ENCODE measurements around the gene TIFAB.

TIFAB gene

DNA sequence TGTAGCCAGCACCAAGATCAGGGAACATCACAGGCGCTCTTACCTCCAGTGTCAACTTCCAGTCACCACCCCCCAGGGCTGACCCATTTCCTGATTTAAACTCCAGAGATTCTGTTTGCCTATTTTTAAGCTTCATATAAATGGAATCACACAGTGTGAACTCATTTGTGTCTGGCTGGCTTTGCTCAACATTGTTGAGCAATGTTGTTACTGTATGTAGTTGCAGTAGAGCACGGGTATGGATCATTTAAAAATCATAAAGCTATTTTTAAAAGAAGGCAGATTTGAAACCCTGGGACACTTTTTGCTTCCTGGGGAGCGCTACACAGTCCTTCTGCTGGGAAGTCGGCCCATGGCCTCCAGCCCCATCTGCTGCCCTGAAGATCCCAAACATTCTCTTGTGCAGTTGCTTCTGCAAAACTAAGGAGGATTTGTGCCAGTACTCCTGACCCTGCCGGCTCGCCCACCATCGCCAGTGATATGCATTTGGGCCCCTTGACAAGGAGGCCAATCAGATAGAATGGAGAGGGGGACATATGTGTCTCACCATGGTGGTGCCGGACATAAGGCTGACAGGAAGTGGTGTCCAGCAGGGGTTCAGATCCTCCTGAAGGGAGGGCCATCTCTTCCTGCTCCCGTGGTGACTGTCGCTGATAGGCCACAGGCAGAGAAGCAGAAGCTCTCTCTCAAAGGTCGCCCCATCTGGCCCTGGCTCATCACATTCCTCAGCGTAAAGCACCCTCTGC, 18.3 kb downstream of the TIFAB start:
- H3K4me3 ChIP-seq (ENCODE audit: low read depth in 1 of 2, low read length in 2 of 2), result no peak overlapping the region
- H3K79me2 ChIP-seq (ENCODE audit: insufficient read depth, low read length), result no peaks in the 10 kb centered on the region
- H3K9me3 ChIP-seq (ENCODE audit: insufficient read depth, low read length, severe bottlenecking), result peaks cover 2% of the 10 kb centered on the region
- H3K27me3 ChIP-seq (ENCODE audit: insufficient read depth, low read length, poor library complexity), result no peaks in the 10 kb centered on the region
- no peak overlapping the region for H3K27ac ChIP-seq (ENCODE audit: low read length)
- H3K9ac ChIP-seq (ENCODE audit: low read depth, low read length), result no peak overlapping the region
- no peak overlapping the region for H3K4me2 ChIP-seq (ENCODE audit: insufficient read depth, low read length)
- no peaks in the 10 kb centered on the region for H3K36me3 ChIP-seq (ENCODE audit: insufficient read depth, low read length)
- H2AFZ ChIP-seq (ENCODE audit: low read depth, low read length), result no peak overlapping the region
- ATAC-seq (ENCODE audit: insufficient read depth, low read depth), result no peak
- TF ChIP-seq, protein P1, sequence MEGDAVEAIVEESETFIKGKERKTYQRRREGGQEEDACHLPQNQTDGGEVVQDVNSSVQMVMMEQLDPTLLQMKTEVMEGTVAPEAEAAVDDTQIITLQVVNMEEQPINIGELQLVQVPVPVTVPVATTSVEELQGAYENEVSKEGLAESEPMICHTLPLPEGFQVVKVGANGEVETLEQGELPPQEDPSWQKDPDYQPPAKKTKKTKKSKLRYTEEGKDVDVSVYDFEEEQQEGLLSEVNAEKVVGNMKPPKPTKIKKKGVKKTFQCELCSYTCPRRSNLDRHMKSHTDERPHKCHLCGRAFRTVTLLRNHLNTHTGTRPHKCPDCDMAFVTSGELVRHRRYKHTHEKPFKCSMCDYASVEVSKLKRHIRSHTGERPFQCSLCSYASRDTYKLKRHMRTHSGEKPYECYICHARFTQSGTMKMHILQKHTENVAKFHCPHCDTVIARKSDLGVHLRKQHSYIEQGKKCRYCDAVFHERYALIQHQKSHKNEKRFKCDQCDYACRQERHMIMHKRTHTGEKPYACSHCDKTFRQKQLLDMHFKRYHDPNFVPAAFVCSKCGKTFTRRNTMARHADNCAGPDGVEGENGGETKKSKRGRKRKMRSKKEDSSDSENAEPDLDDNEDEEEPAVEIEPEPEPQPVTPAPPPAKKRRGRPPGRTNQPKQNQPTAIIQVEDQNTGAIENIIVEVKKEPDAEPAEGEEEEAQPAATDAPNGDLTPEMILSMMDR (IDR thresholded peaks at IDR 0.05; ENCODE audit: borderline replicate concordance, extremely low read depth, low read length, poor library complexity, severe bottlenecking), result no peak
- TF ChIP-seq EZH2 (IDR thresholded peaks at IDR 0.05; ENCODE audit: borderline replicate concordance, low read depth, low read length, severe bottlenecking), result no peak
- no peaks in the 10 kb centered on the region for H3K4me1 ChIP-seq (ENCODE audit: insufficient read depth, low read length)
- H4K20me1 ChIP-seq (ENCODE audit: insufficient read depth, low read length), result no peaks in the 10 kb centered on the region
- DNase-seq, result peak; percentile 2

DNA sequence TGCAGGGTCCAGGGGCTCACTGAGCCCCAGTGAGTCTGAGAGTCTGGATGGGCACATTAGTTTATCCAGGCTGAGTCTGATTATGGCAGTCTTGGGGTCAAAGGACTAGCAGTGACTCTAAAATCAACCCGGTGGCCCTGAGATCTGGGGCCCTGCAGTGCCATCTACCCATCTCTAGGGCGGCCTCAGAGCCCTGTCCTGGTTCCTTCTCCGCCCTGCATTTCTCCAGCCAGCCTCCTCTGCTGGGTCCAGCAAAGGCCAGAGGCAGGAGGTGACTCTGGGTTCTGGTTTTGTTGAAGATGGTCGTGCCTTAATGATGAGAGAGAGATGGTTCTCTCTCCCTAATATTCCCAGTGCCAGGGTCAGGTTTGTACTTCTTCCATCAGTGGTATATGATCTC, 20.0 kb downstream of the TIFAB start:
- H2AFZ ChIP-seq (ENCODE audit: low read depth, low read length), result no peak overlapping the region
- H4K20me1 ChIP-seq (ENCODE audit: insufficient read depth, low read length), result no peaks in the 10 kb centered on the region
- no peak overlapping the region for H3K27ac ChIP-seq (ENCODE audit: low read length)
- H3K4me1 ChIP-seq (ENCODE audit: insufficient read depth, low read length), result peaks cover 2% of the 10 kb centered on the region; the same call in 1 of the 2 replicates
- no peak overlapping the region for H3K4me2 ChIP-seq (ENCODE audit: insufficient read depth, low read length)
- H3K27me3 ChIP-seq (ENCODE audit: insufficient read depth, low read length, poor library complexity), result no peaks in the 10 kb centered on the region
- TF ChIP-seq EZH2 (IDR thresholded peaks at IDR 0.05; ENCODE audit: borderline replicate concordance, low read depth, low read length, severe bottlenecking), result no peak
- TF ChIP-seq, protein P1 (IDR thresholded peaks at IDR 0.05; ENCODE audit: borderline replicate concordance, extremely low read depth, low read length, poor library complexity, severe bottlenecking), result no peak
- no peaks in the 10 kb centered on the region for H3K36me3 ChIP-seq (ENCODE audit: insufficient read depth, low read length)
- no peaks in the 10 kb centered on the region for H3K79me2 ChIP-seq (ENCODE audit: insufficient read depth, low read length)
- ATAC-seq (ENCODE audit: insufficient read depth, low read depth), result no peak
- H3K4me3 ChIP-seq (ENCODE audit: low read depth in 1 of 2, low read length in 2 of 2), result no peak overlapping the region
- peaks cover 10% of the 10 kb centered on the region for H3K9me3 ChIP-seq (ENCODE audit: insufficient read depth, low read length, severe bottlenecking)
- peak; percentile 1 for DNase-seq
- no peak overlapping the region for H3K9ac ChIP-seq (ENCODE audit: low read depth, low read length)

DNA sequence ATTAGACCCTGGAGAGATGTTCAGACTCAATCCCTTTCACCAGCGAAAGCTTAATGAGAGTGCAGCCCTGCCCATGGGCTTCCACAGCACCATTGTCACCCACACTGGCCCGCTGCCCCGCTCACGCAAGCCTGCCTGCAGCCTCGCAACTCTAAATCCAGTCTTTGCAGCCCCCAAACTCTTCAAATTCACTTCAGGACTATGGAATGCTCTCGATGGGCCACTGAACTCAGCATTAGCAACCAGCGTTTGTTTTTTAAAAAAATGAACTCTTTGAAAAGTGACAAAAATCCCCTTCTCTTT, 22.1 kb downstream of the TIFAB start:
- H3K4me2 ChIP-seq (ENCODE audit: insufficient read depth, low read length), result no peak overlapping the region
- ATAC-seq (ENCODE audit: insufficient read depth, low read depth) (no peak), DNase-seq (no peak)
- H3K9ac ChIP-seq (ENCODE audit: low read depth, low read length), result no peak overlapping the region
- H3K79me2 ChIP-seq (ENCODE audit: insufficient read depth, low read length), result no peaks in the 10 kb centered on the region
- H3K27ac ChIP-seq (ENCODE audit: low read length), result no peak overlapping the region
- no peaks in the 10 kb centered on the region for H4K20me1 ChIP-seq (ENCODE audit: insufficient read depth, low read length)
- peaks cover 10% of the 10 kb centered on the region for H3K9me3 ChIP-seq (ENCODE audit: insufficient read depth, low read length, severe bottlenecking)
- H2AFZ ChIP-seq (ENCODE audit: low read depth, low read length), result no peak overlapping the region
- peaks cover 22% of the 10 kb centered on the region for H3K4me1 ChIP-seq (ENCODE audit: insufficient read depth, low read length)
- no peak for TF ChIP-seq EZH2 (IDR thresholded peaks at IDR 0.05; ENCODE audit: borderline replicate concordance, low read depth, low read length, severe bottlenecking)
- TF ChIP-seq, protein P1 (IDR thresholded peaks at IDR 0.05; ENCODE audit: borderline replicate concordance, extremely low read depth, low read length, poor library complexity, severe bottlenecking), result no peak
- no peaks in the 10 kb centered on the region for H3K36me3 ChIP-seq (ENCODE audit: insufficient read depth, low read length)
- H3K4me3 ChIP-seq (ENCODE audit: low read depth in 1 of 2, low read length in 2 of 2), result no peak overlapping the region
- no peaks in the 10 kb centered on the region for H3K27me3 ChIP-seq (ENCODE audit: insufficient read depth, low read length, poor library complexity)

Measured in DND-41 (cell line).